HCT116 (cell line): ENCODE measurements around the gene MAPK8IP1. TPM values are rescaled to one million over a fixed set of nuclear protein-coding genes. Genes with fewer than 3 reads are reported as not detected.
"Not testable (repeated sequence)": the region's sequence is repeated elsewhere in the genome, so short reads cannot be mapped to it uniquely, and the experiment has no call there.

Experiments used
- ATAC-seq: fragments of 200-7000 bp; cut with Tn5 transposase; 2 replicates; pipeline ENCODE4 v1.9.1; 2020; ENCODE audit warnings: mild to moderate bottlenecking, moderate library complexity
- BruUV-seq: library from RNA; stranded (reverse); fragments of 400-500 nt; replicated peaks from 2 replicates; lab custom pipeline; 2021; lab: Mats Ljungman, UMichigan
- CTCF ChIA-PET: fragments of 300-600 bp; sonication (Branson Sonifier 250); formaldehyde crosslinking; loops from one replicate; lab custom pipeline; 2021; ENCODE audit warnings: antibody characterized with exemption; lab: Charles Lee
- POLR2A ChIA-PET: fragments of 300-600, 350-600 bp; sonication (Branson Sonifier 250); formaldehyde crosslinking; loops from one replicate; lab custom pipeline; 2021; ENCODE audit warnings: antibody characterized with exemption; lab: Charles Lee
- RAD21 ChIA-PET, 2 experiments: fragments of 300-600 bp; sonication (Branson Sonifier 250); formaldehyde crosslinking; loops; one replicate each; lab custom pipeline; 2023; ENCODE audit warnings: low total read pairs in 2 of 2; ENCODE audit not compliant: uncharacterized antibody in 2 of 2, unreplicated experiment in 2 of 2, low non-redundant PET in 1 of 2; lab: Charles Lee
- DNase-seq: peaks from one replicate; pipeline ENCODE4 v3.0.0-alpha.2; 2010; ENCODE audit warnings: low read depth, low spot score
- H2AFZ ChIP-seq: fragments of 200-600 bp; shearing (Covaris generic), sonication (generic); 2 replicates; pipeline ENCODE4 v1.6.1; 2017; ENCODE audit warnings: low read depth, mixed run types, mixed read lengths, antibody characterized with exemption, low read length; ENCODE audit not compliant: poor library complexity, severe bottlenecking
- H3K27ac ChIP-seq: 2 replicates; pipeline ENCODE4 v1.5.1; 2012; ENCODE audit warnings: low read depth, low read length
- H3K27me3 ChIP-seq: fragments of 200-600 bp; sonication (generic); 2 replicates; pipeline ENCODE4 v1.6.1; 2016; ENCODE audit warnings: mixed run types, low read length, mixed read lengths; ENCODE audit not compliant: insufficient read depth
- H3K36me3 ChIP-seq, 2 experiments: fragments of 200-500 bp in 1 of 2; fragments of 200-600 bp in 1 of 2; sonication (Bioruptor generic) in 1 of 2; sonication (generic) in 1 of 2; 2 replicates each; pipeline versions ENCODE4 v1.5.1 to v1.6.1; 2014 to 2016; ENCODE audit warnings: low read length in 2 of 2, inconsistent platforms in 1 of 2, mixed read lengths in 1 of 2, mixed run types in 1 of 2; ENCODE audit not compliant: insufficient read depth in 2 of 2, control insufficient read depth in 1 of 2
- H3K4me1 ChIP-seq, 2 experiments: fragments of 200-600 bp in 1 of 2; sonication (generic) in 1 of 2; 2 replicates each; pipeline versions ENCODE4 v1.5.1 to v1.6.1; 2012 to 2017; ENCODE audit warnings: low read length in 2 of 2, inconsistent platforms in 1 of 2, mild to moderate bottlenecking in 1 of 2, mixed read lengths in 1 of 2, mixed run types in 1 of 2, moderate library complexity in 1 of 2; ENCODE audit not compliant: insufficient read depth in 2 of 2, control insufficient read depth in 1 of 2
- H3K4me2 ChIP-seq: fragments of 200-600 bp; sonication (generic); 2 replicates; pipeline ENCODE4 v1.6.1; 2017; ENCODE audit warnings: mixed run types, low read length, mixed read lengths
- H3K4me3 ChIP-seq, 2 experiments: fragments of 200-600 bp in 1 of 2; sonication (generic) in 1 of 2; replicated peaks in 1 of 2; 2 replicates each; pipeline ENCODE4 v1.5.1; 2011 to 2016; ENCODE audit warnings: low read length in 2 of 2, control low read depth in 1 of 2, low read depth in 1 of 2, mild to moderate bottlenecking in 1 of 2, mixed read lengths in 1 of 2, mixed run types in 1 of 2
- H3K79me2 ChIP-seq: fragments of 200-600 bp; sonication (generic); 2 replicates; pipeline ENCODE4 v1.6.1; 2017; ENCODE audit warnings: mild to moderate bottlenecking, mixed run types, low read length, moderate library complexity, mixed read lengths; ENCODE audit not compliant: insufficient read depth
- H3K9ac ChIP-seq: fragments of 200-600 bp; sonication (generic); 2 replicates; pipeline ENCODE4 v1.6.1; 2016; ENCODE audit warnings: low read length, mixed read lengths
- H3K9me2 ChIP-seq: fragments of 200-600 bp; sonication (generic), shearing (Covaris generic); 2 replicates; pipeline ENCODE4 v1.6.1; 2017; ENCODE audit warnings: mixed run types, mild to moderate bottlenecking, moderate library complexity; ENCODE audit not compliant: insufficient read depth
- H3K9me3 ChIP-seq, 2 experiments: fragments of 200-500 bp in 1 of 2; fragments of 200-600 bp in 1 of 2; sonication (Bioruptor generic) in 1 of 2; sonication (generic) in 1 of 2; 2 replicates each; pipeline ENCODE4 v1.6.1; 2014 to 2017; ENCODE audit warnings: low read length in 2 of 2, mixed read lengths in 2 of 2, inconsistent platforms in 1 of 2, low read depth in 1 of 2, mild to moderate bottlenecking in 1 of 2, mixed run types in 1 of 2, moderate library complexity in 1 of 2; ENCODE audit not compliant: control insufficient read depth in 1 of 2, insufficient read depth in 1 of 2
- H4K20me1 ChIP-seq: fragments of 200-600 bp; sonication (generic), shearing (Covaris generic); 2 replicates; pipeline ENCODE4 v1.6.1; 2017; ENCODE audit warnings: mixed run types, mild to moderate bottlenecking, moderate library complexity; ENCODE audit not compliant: insufficient read depth
- ATF3 ChIP-seq: IDR thresholded peaks from 2 replicates; pipeline ENCODE4 v1.6.1; 2012
- CBX3 ChIP-seq: IDR thresholded peaks from 2 replicates; pipeline ENCODE4 v1.6.1; 2012; ENCODE audit warnings: low read depth
- CEBPB ChIP-seq: IDR thresholded peaks from 2 replicates; pipeline ENCODE4 v1.6.1; 2012; ENCODE audit warnings: low read depth
- CTCF ChIP-seq, 3 experiments: fragments of 200-600 bp in 1 of 3; sonication (generic) in 1 of 3; IDR thresholded peaks in 2 of 3; conservative IDR thresholded peaks in 1 of 3; 2 replicates each; pipeline ENCODE4 v1.5.1; 2012 to 2017; ENCODE audit warnings: low read depth in 2 of 3, low read length in 2 of 3, antibody characterized with exemption in 1 of 3, borderline replicate concordance in 1 of 3, control low read depth in 1 of 3, mild to moderate bottlenecking in 1 of 3, mixed read lengths in 1 of 3, mixed run types in 1 of 3, moderate library complexity in 1 of 3; ENCODE audit not compliant: insufficient read depth in 1 of 3
- EGR1 ChIP-seq: IDR thresholded peaks from 2 replicates; pipeline ENCODE4 v1.6.1; 2012; ENCODE audit warnings: low read depth
- ELF1 ChIP-seq: IDR thresholded peaks from 2 replicates; pipeline ENCODE4 v1.6.1; 2012; ENCODE audit warnings: low read depth, borderline replicate concordance
- EZH2 ChIP-seq: fragments of 200-600 bp; sonication (generic); IDR thresholded peaks from 2 replicates; pipeline ENCODE4 v1.6.1; 2017; ENCODE audit warnings: antibody characterized with exemption, mixed run types
- EZH2phosphoT487 ChIP-seq: fragments of 200-600 bp; IDR thresholded peaks from 2 replicates; pipeline ENCODE4 v1.6.1; 2018; ENCODE audit warnings: antibody characterized with exemption, borderline replicate concordance
- FOSL1 ChIP-seq: IDR thresholded peaks from 2 replicates; pipeline ENCODE4 v1.6.1; 2012; ENCODE audit warnings: low read depth
- JUND ChIP-seq: IDR thresholded peaks from 2 replicates; pipeline ENCODE4 v1.6.1; 2012
- POLR2A ChIP-seq: IDR thresholded peaks from 2 replicates; pipeline ENCODE4 v1.7.0; 2011; ENCODE audit warnings: borderline replicate concordance; ENCODE audit not compliant: insufficient read depth, insufficient read length; ENCODE audit errors: extremely low read depth
- POLR2AphosphoS5 ChIP-seq: IDR thresholded peaks from 2 replicates; pipeline ENCODE4 v1.6.1; 2011; ENCODE audit warnings: mild to moderate bottlenecking, low read depth, low read length, moderate library complexity
- RAD21 ChIP-seq: IDR thresholded peaks from 2 replicates; pipeline ENCODE4 v1.6.1; 2012; ENCODE audit warnings: low read depth, mild to moderate bottlenecking
- SIN3A ChIP-seq: IDR thresholded peaks from 2 replicates; pipeline ENCODE4 v1.6.1; 2012; ENCODE audit warnings: low read depth
- SP1 ChIP-seq: IDR thresholded peaks from 2 replicates; pipeline ENCODE4 v1.6.1; 2012; ENCODE audit warnings: low read depth
- YY1 ChIP-seq: IDR thresholded peaks from 2 replicates; pipeline ENCODE4 v1.6.1; 2011; ENCODE audit warnings: low read length, low read depth, moderate library complexity, mild to moderate bottlenecking; ENCODE audit not compliant: insufficient replicate concordance; ENCODE audit errors: extremely low read depth
- ZBTB33 ChIP-seq: IDR thresholded peaks from 2 replicates; pipeline ENCODE4 v1.6.1; 2011; ENCODE audit warnings: mild to moderate bottlenecking, low read length, moderate library complexity; ENCODE audit not compliant: insufficient replicate concordance; ENCODE audit errors: extremely low read depth
- ZNF274 ChIP-seq: fragments of 200-500 bp; sonication (Bioruptor generic); IDR thresholded peaks from 2 replicates; pipeline ENCODE4 v1.6.1; 2014; ENCODE audit warnings: mild to moderate bottlenecking, low read depth, low read length, inconsistent platforms
- intact Hi-C: fragments of 100-400 bp; cut with micrococcal nuclease; formaldehyde crosslinking; loops from 2 replicates; pipeline ENCODE4 v1.10.0; 2022
- total RNA-seq: library from RNA; stranded (reverse); gene quantifications from one replicate; pipeline ENCODE4 v1.2.1, GENCODE V29; 2021; ENCODE audit not compliant: unreplicated experiment

Gene MAPK8IP1
- total RNA-seq, 1 experiment from 2014 or later, result 10.1 TPM

- TF ChIP-seq EZH2 (no peak), SP1 (no peak), YY1 (no peak)
These were observed 19.0 kb downstream of the MAPK8IP1 start (continued) for GRCh38 chr11:45904309-45904915.

GRCh38 chr11:45905095-45905494 is 19.6 kb downstream of the MAPK8IP1 start:
- POLR2A ChIA-PET, result no interaction called here
- Histone ChIP-seq H3K9me2 (no peaks in the 10 kb centered on the region), H3K4me1 (peaks cover 0 to 7% of the 10 kb centered on the region in 2 experiments; a peak in 1 of 4 replicates), H2AFZ (no peak overlapping the region), H3K27ac (no peak overlapping the region), H4K20me1 (no peaks in the 10 kb centered on the region), H3K9me3 (no peaks in the 10 kb centered on the region), H3K27me3 (no peaks in the 10 kb centered on the region), H3K9ac (no peak overlapping the region), H3K36me3 (no peaks in the 10 kb centered on the region), H3K79me2 (no peaks in the 10 kb centered on the region), H3K4me3 (no peak overlapping the region), H3K4me2 (no peak overlapping the region)
- CTCF ChIA-PET, result no interaction called here
- no TSS peak for BruUV-seq
- intact Hi-C loops, result no loop called here
- no peak for TF ChIP-seq ELF1
- no peak for TF ChIP-seq SIN3A
- TF ChIP-seq FOSL1, result no peak
- TF ChIP-seq EZH2, result no peak
- TF ChIP-seq ZNF274, result no peak
- TF ChIP-seq POLR2A, result no peak
- no peak for TF ChIP-seq YY1
- TF ChIP-seq RAD21, result no peak
- no peak for TF ChIP-seq JUND
- TF ChIP-seq CBX3, result no peak
- no peak for TF ChIP-seq ZBTB33
- TF ChIP-seq ATF3, result no peak
- TF ChIP-seq POLR2AphosphoS5, result no peak
- no peak for TF ChIP-seq EGR1
- TF ChIP-seq SP1, result no peak
- no peak for TF ChIP-seq CTCF (IDR thresholded peaks at IDR 0.05 in 2 of 3, conservative IDR thresholded peaks at IDR 0.05 in 1 of 3; ENCODE audit: borderline replicate concordance in 1 of 3, insufficient read depth in 1 of 3, low read depth in 2 of 3, low read length in 2 of 3)
- no peak for TF ChIP-seq EZH2phosphoT487
- no peak for TF ChIP-seq CEBPB
- RAD21 ChIA-PET, result no interaction called here
- ATAC-seq (no peak), DNase-seq (no peak)

GRCh38 chr11:45905576-45905975 is 20.1 kb downstream of the MAPK8IP1 start:
- intact Hi-C loops, H3K27me3 ChIP-seq, RAD21 ChIA-PET, H3K4me3 ChIP-seq, H3K4me2 ChIP-seq, CTCF ChIA-PET, H3K9me3 ChIP-seq, H3K4me1 ChIP-seq, DNase-seq, H4K20me1 ChIP-seq, ATAC-seq, H3K27ac ChIP-seq, H3K9ac ChIP-seq, H3K9me2 ChIP-seq, H2AFZ ChIP-seq, BruUV-seq, H3K79me2 ChIP-seq, H3K36me3 ChIP-seq: not testable (repeated sequence)
- POLR2A ChIA-PET, result interaction anchor here (1.2 kb wide), 1 partner anchor 13 kb away, joined by 3 read pairs; no protein-coding TSS in a partner anchor
